ELF-1 (cell line): ENCODE results near the gene VPS41.

Experiments used
- DNase-seq: peaks from one replicate; pipeline ENCODE4 v3.0.0-alpha.2; 2016; ENCODE audit warnings: low read depth, low spot score

The VPS41 gene

DNA sequence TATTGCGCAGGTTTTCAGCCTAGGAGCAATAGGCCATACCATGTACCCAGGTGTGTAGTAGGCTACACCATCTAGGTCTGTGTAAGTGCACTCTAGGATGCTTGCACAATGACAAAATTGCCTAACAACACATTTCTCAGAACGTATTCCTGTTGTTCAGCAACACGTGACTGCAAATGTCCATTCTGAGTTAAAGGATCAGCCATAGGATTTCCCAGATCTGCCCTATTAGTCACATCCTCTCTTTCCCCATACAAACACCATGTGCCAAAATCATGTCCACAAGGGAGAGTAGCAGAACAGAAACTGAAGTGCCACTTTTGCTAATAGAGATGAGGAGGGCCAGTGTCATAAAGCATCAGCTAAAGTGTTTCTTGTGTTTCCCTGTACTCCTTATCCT is 235.2 kb downstream of the VPS41 start:
- no peak for DNase-seq
